ENCODE measurements around the gene CAPNS1.

CAPNS1 gene

GRCh38 chr19:36139473-36140303, at the start of gene CAPNS1:
TSS of gene CAPNS1 (plus strand) at chr19:36140066. CDS start at chr19:36141012, 946 bp downstream.
- ChIA-PET CTCF (no interaction called here), POLR2A (interaction anchor here (0.7 to 2.0 kb wide), 7 partner anchors 9 to 75 kb away, joined by 3 to 18 read pairs (median 7); partner anchors contain the start of genes POLR2I, TBCB, ZNF146 and ZNF565)
- DNase-seq (ENCODE audit: extremely low spot score): peak; percentile 97
- TF ChIP-seq FOXM1 (IDR thresholded peaks at IDR 0.05; ENCODE audit: borderline replicate concordance): peak; percentile 95
- TF ChIP-seq CTBP1 (IDR thresholded peaks at IDR 0.05; ENCODE audit: borderline replicate concordance): peak; percentile 48; the same call in 1 of the 2 replicates
- TF ChIP-seq L3MBTL2 (conservative IDR thresholded peaks at IDR 0.05): peak; percentile 48
- TF ChIP-seq TARDBP (IDR thresholded peaks at IDR 0.05): peak; percentile 74
- TF ChIP-seq LEF1 (IDR thresholded peaks at IDR 0.05; ENCODE audit: borderline replicate concordance): no peak

- no peak for DNase-seq (ENCODE audit: extremely low spot score)
- CTCF ChIA-PET: no interaction called here
- no peak for TF ChIP-seq ARNT (IDR thresholded peaks at IDR 0.05)
- no peak for TF ChIP-seq SUZ12 (IDR thresholded peaks at IDR 0.05)
- no peak for TF ChIP-seq ELF4 (IDR thresholded peaks at IDR 0.05)
- TF ChIP-seq LEF1 (IDR thresholded peaks at IDR 0.05; ENCODE audit: borderline replicate concordance): no peak
- TF ChIP-seq PKNOX1 (IDR thresholded peaks at IDR 0.05): no peak
- no peak for TF ChIP-seq SP1 (IDR thresholded peaks at IDR 0.05)
- TF ChIP-seq L3MBTL2 (conservative IDR thresholded peaks at IDR 0.05): no peak
- no peak for TF ChIP-seq FOXM1 (IDR thresholded peaks at IDR 0.05; ENCODE audit: borderline replicate concordance)
- no peak for TF ChIP-seq FOXK2 (IDR thresholded peaks at IDR 0.05)
- TF ChIP-seq HDGF (IDR thresholded peaks at IDR 0.05; ENCODE audit: borderline replicate concordance): no peak
- no peak for TF ChIP-seq NFRKB (IDR thresholded peaks at IDR 0.05)
- no peak for TF ChIP-seq CTBP1 (IDR thresholded peaks at IDR 0.05; ENCODE audit: borderline replicate concordance)
- TF ChIP-seq BHLHE40 (IDR thresholded peaks at IDR 0.05; ENCODE audit: borderline replicate concordance): no peak
- no peak for TF ChIP-seq TARDBP (IDR thresholded peaks at IDR 0.05)
- TF ChIP-seq ZNF384 (IDR thresholded peaks at IDR 0.05): no peak
- TF ChIP-seq FOXA1 (IDR thresholded peaks at IDR 0.05): no peak
- POLR2A ChIA-PET: interaction anchor here (0.7 to 1.4 kb wide), 3 partner anchors 16 to 37 kb away, joined by 3 to 5 read pairs (median 3); partner anchors contain the start of genes POLR2I and TBCB
Observed at GRCh38 chr19:36090910-36091695, 48.8 kb upstream of the CAPNS1 start.

GRCh38 chr19:36092566-36092965, 47.3 kb upstream of the CAPNS1 start:
- CTCF ChIA-PET: no interaction called here
- POLR2A ChIA-PET: no interaction called here
- TF ChIP-seq FOXK2 (IDR thresholded peaks at IDR 0.05) (no peak), SUZ12 (IDR thresholded peaks at IDR 0.05) (no peak), LEF1 (IDR thresholded peaks at IDR 0.05; ENCODE audit: borderline replicate concordance) (no peak), FOXA1 (IDR thresholded peaks at IDR 0.05) (no peak), ARNT (IDR thresholded peaks at IDR 0.05) (no peak), HDGF (IDR thresholded peaks at IDR 0.05; ENCODE audit: borderline replicate concordance) (no peak), BHLHE40 (IDR thresholded peaks at IDR 0.05; ENCODE audit: borderline replicate concordance) (no peak), L3MBTL2 (conservative IDR thresholded peaks at IDR 0.05) (no peak), TARDBP (IDR thresholded peaks at IDR 0.05) (no peak), CTBP1 (IDR thresholded peaks at IDR 0.05; ENCODE audit: borderline replicate concordance) (no peak), ZNF384 (IDR thresholded peaks at IDR 0.05) (no peak)
- no peak for DNase-seq (ENCODE audit: extremely low spot score)

GRCh38 chr19:36093146-36093662, 46.7 kb upstream of the CAPNS1 start:
- ChIA-PET POLR2A (no interaction called here), CTCF (no interaction called here)
- DNase-seq (ENCODE audit: extremely low spot score): no peak
- TF ChIP-seq HDGF (IDR thresholded peaks at IDR 0.05; ENCODE audit: borderline replicate concordance) (no peak), LEF1 (IDR thresholded peaks at IDR 0.05; ENCODE audit: borderline replicate concordance) (no peak), BHLHE40 (IDR thresholded peaks at IDR 0.05; ENCODE audit: borderline replicate concordance) (no peak), FOXM1 (IDR thresholded peaks at IDR 0.05; ENCODE audit: borderline replicate concordance) (no peak), NFRKB (IDR thresholded peaks at IDR 0.05) (no peak), FOXA1 (IDR thresholded peaks at IDR 0.05) (no peak), CTBP1 (IDR thresholded peaks at IDR 0.05; ENCODE audit: borderline replicate concordance) (no peak), SP1 (IDR thresholded peaks at IDR 0.05) (no peak), L3MBTL2 (conservative IDR thresholded peaks at IDR 0.05) (no peak), ELF4 (IDR thresholded peaks at IDR 0.05) (no peak), PKNOX1 (IDR thresholded peaks at IDR 0.05) (no peak), FOXK2 (IDR thresholded peaks at IDR 0.05) (no peak), SUZ12 (IDR thresholded peaks at IDR 0.05) (no peak), ARNT (IDR thresholded peaks at IDR 0.05) (no peak), ZNF384 (IDR thresholded peaks at IDR 0.05) (no peak), TARDBP (IDR thresholded peaks at IDR 0.05) (no peak)

GRCh38 chr19:36093687-36094086, 46.2 kb upstream of the CAPNS1 start:
- ChIA-PET POLR2A (no interaction called here), CTCF (no interaction called here)
- DNase-seq (ENCODE audit: extremely low spot score): no peak
- TF ChIP-seq BHLHE40 (IDR thresholded peaks at IDR 0.05; ENCODE audit: borderline replicate concordance) (no peak), ARNT (IDR thresholded peaks at IDR 0.05) (no peak), CTBP1 (IDR thresholded peaks at IDR 0.05; ENCODE audit: borderline replicate concordance) (no peak), SUZ12 (IDR thresholded peaks at IDR 0.05) (no peak), ELF4 (IDR thresholded peaks at IDR 0.05) (no peak), L3MBTL2 (conservative IDR thresholded peaks at IDR 0.05) (no peak), TARDBP (IDR thresholded peaks at IDR 0.05) (no peak), SP1 (IDR thresholded peaks at IDR 0.05) (no peak), NFRKB (IDR thresholded peaks at IDR 0.05) (no peak), LEF1 (IDR thresholded peaks at IDR 0.05; ENCODE audit: borderline replicate concordance) (no peak), HDGF (IDR thresholded peaks at IDR 0.05; ENCODE audit: borderline replicate concordance) (no peak), FOXA1 (IDR thresholded peaks at IDR 0.05) (no peak), FOXK2 (IDR thresholded peaks at IDR 0.05) (no peak), PKNOX1 (IDR thresholded peaks at IDR 0.05) (no peak), ZNF384 (IDR thresholded peaks at IDR 0.05) (no peak), FOXM1 (IDR thresholded peaks at IDR 0.05; ENCODE audit: borderline replicate concordance) (no peak)
